Measurements from ENCODE around the gene LY86.

The LY86 gene

DNA sequence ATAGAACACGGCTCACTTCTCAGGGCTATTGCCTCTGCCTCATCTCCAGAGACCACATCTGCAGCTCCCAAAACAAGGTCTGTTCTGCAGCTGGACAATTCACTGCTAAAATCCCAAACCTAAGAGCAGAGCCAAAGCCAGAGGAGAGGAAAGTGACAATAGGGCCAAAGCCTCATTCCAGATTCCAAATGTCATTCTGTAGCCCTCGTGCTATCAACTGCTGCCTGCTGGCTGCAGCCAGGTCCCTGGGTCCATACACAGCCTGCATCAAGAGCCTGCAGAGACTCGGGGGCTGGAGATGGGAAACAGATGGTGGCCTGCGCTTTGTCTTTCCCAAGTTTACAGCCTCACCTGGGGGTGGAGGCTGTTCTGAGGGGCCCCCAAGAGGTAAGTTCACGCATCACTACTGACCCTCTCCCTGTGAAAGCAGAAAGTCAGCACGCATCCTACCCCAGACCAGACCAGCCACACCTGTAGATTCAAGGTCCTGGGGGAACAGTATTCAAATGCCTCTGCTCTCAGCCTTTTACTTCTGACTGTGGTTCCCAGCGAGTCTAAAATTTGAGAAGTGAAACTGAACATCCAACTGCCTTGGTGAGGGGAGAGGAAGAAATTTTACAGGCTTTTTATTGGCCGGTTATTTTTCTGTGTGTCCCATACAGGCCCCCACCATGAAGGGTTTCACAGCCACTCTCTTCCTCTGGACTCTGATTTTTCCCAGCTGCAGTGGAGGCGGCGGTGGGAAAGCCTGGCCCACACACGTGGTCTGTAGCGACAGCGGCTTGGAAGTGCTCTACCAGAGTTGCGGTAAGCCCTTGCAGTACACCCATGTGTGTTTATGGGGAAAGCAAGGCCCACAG is at the start of gene LY86:
LY86 (plus strand) TSS at position 657 of the 860 bp plus-strand sequence; CDS start at position 672, 15 bp downstream.
- no peak for DNase-seq

GRCh38 chr6:6539036-6539435 is 49.5 kb upstream of the LY86 start:
- no peak for DNase-seq

GRCh38 chr6:6542357-6542756 is 46.2 kb upstream of the LY86 start:
- DNase-seq: no peak

GRCh38 chr6:6543181-6543879 is 45.2 kb upstream of the LY86 start:
- no peak for DNase-seq

DNA sequence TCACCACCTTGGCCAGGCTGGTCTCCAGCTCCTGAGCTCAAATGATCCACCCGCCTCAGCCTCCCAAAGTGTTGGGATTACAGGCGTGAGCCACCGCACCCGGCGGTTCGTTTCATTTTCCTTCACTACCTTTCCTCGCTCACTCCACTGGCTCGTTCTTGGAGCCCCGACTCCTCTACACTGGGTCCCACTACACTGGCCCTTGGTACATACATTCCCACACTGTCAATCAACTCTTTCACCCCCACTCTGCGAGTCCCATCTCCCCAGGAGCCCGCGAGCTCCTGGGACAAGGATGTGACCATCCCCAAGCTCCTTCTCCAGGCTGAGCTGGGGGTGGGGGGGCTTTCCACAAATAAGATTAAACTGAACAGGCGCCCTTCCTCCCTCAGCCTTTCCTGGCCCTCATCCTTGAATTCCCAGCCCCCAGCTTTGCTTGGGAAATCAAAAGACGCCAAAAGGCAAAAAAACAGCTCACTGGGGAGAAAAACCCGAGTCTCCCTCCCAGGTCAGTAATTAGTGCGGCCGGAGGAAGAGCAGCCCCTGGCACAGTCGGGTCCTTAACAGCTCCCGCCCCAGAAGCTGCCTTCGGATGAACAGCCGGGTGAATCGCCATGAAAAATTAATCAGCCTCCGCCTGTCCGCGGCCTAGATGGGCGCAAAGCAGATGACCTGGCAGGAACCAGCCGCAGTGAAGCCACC is 42.8 kb upstream of the LY86 start:
- no peak for DNase-seq

- DNase-seq: peak; percentile 67
Observed at GRCh38 chr6:6546318-6547109, 42.0 kb upstream of the LY86 start.

- DNase-seq: peak; percentile 88
Observed at GRCh38 chr6:6547110-6547879, 41.2 kb upstream of the LY86 start.

- no peak for DNase-seq
Observed at GRCh38 chr6:6556161-6556737, 32.3 kb upstream of the LY86 start.

GRCh38 chr6:6556738-6557503 is 31.6 kb upstream of the LY86 start:
- peak; percentile 61 for DNase-seq

GRCh38 chr6:6557504-6557839 is 31.0 kb upstream of the LY86 start:
- no peak for DNase-seq

GRCh38 chr6:6557886-6558285 is 30.6 kb upstream of the LY86 start:
- DNase-seq: no peak

- DNase-seq: no peak
Observed at GRCh38 chr6:6559994-6560570, 28.4 kb upstream of the LY86 start.

DNA sequence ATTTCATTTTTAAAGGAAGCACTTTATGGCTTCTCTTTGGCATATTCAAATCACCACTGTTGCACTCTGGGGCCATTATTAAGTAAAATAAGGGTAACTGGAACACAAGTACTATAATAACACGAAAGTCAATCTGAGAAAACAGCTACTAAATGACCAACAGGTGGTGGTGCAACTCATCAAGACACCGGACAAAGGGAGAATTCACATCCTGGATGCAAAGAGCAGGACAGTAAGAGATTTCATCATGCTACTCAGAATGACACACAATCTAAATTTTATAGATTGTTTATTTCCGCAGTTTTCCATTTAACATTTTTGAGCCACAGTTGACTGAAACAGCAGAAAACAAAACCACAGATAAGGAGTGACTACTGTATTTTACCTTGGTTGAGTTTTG is 27.6 kb upstream of the LY86 start:
- DNase-seq: peak; percentile 14

GRCh38 chr6:6564154-6564553 is 24.4 kb upstream of the LY86 start:
- DNase-seq: no peak

DNA sequence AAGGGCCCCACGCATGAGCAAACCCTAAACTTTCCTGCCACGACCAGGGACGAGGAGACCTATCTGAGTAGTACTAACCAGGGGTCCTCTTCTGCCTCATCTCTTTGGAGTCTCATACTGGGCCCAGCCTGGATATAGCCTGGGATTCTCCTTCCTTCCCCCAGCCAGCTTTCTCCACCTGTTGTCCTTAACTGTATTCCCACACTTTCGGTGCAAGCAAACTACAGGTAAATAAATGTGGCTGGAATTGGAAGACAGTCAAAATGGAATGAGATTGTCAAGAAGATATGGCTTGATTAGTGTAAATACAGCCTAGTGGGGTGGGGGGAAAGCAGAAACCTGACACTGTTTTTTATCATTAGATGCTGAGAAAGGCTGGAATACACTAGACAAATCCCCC is 23.5 kb upstream of the LY86 start:
- peak; percentile 67 for DNase-seq

GRCh38 chr6:6565488-6565887 is 23.0 kb upstream of the LY86 start:
- DNase-seq: peak; percentile 54

GRCh38 chr6:6566766-6567165 is 21.8 kb upstream of the LY86 start:
- peak; percentile 58 for DNase-seq

- DNase-seq: no peak
Observed at GRCh38 chr6:6569096-6569810, 19.3 kb upstream of the LY86 start.

GRCh38 chr6:6569811-6570164 is 18.7 kb upstream of the LY86 start:
- no peak for DNase-seq
